ENCODE results near the gene ATP9B.

The ATP9B gene

DNA sequence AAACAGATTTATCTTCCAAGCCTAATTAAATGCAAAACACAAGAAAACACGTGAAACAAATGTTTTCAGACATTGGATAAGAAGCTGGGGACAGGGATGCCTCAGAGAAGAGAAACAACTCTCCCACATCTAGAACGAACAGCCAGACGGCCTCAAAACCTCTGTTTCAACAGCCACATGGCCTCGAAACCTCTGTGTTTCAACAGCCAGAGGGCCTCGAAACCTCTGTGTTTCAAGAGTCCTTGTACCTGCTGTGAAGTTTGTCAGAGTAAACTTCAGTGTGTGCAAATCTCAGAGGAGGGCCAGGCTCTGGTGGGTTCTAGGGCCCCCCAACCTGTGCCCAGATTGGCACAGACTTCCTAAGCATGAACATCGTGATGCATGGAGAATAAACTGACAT, 283.2 kb downstream of the ATP9B start:
- H3K79me2 ChIP-seq (ENCODE audit: insufficient read depth, low read length): no peaks in the 10 kb centered on the region
- no peak overlapping the region for H2AFZ ChIP-seq (ENCODE audit: low read length)
- H3K9ac ChIP-seq (ENCODE audit: low read depth, low read length, poor library complexity, severe bottlenecking): no peak overlapping the region
- no peaks in the 10 kb centered on the region for H3F3A ChIP-seq (ENCODE audit: low read depth)
- peaks cover 3% of the 10 kb centered on the region for H3K4me1 ChIP-seq (ENCODE audit: insufficient read depth, low read length, poor library complexity, severe bottlenecking)
- no peaks in the 10 kb centered on the region for H3K9me3 ChIP-seq (ENCODE audit: insufficient read depth, low read depth, low read length)
- H4K20me1 ChIP-seq (ENCODE audit: insufficient read depth, low read length, poor library complexity, severe bottlenecking): no peaks in the 10 kb centered on the region
- H3K27me3 ChIP-seq (ENCODE audit: insufficient read depth, low read length, poor library complexity, severe bottlenecking): no peaks in the 10 kb centered on the region
- H3K9me2 ChIP-seq (replicated peaks; ENCODE audit: low read depth, low read length): no peaks in the 10 kb centered on the region
- H3K4me3 ChIP-seq (ENCODE audit: low read length, poor library complexity, severe bottlenecking): no peak overlapping the region
- no peak overlapping the region for H3K4me2 ChIP-seq (ENCODE audit: low read depth, low read length, poor library complexity, severe bottlenecking)
- TF ChIP-seq EZH2phosphoT487 (IDR thresholded peaks at IDR 0.05; ENCODE audit: borderline replicate concordance) (no peak), CTCF (conservative IDR thresholded peaks at IDR 0.05; ENCODE audit: low read length) (no peak)
- peaks cover 7% of the 10 kb centered on the region; the same call in 1 of the 2 replicates for H3K36me3 ChIP-seq (ENCODE audit: insufficient read depth, low read length)

DNA sequence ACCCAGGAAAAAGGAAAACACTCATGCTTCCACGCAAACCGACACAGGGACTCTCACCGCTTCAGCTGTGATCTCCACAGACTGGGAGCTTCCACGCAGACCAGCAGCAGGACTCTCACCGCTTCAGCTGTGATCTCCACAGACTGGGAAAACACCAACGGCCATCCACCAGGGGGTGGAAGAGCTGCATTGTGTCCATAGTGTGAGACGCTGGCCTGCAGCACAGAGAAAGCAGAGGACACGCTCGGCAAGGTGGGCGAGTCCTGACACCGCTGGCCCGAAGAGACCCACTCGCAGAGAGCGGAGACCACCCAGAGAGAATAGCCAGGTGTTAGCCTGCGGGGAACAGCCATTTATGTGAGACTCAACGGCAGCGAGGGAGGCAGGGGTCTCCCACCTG, 284.1 kb downstream of the ATP9B start:
- Histone ChIP-seq H3K79me2 (ENCODE audit: insufficient read depth, low read length) (no peaks in the 10 kb centered on the region), H3K9me2 (replicated peaks; ENCODE audit: low read depth, low read length) (no peaks in the 10 kb centered on the region), H3K36me3 (ENCODE audit: insufficient read depth, low read length) (no peaks in the 10 kb centered on the region), H3K4me3 (ENCODE audit: low read length, poor library complexity, severe bottlenecking) (no peak overlapping the region), H3K27me3 (ENCODE audit: insufficient read depth, low read length, poor library complexity, severe bottlenecking) (no peaks in the 10 kb centered on the region), H2AFZ (ENCODE audit: low read length) (no peak overlapping the region), H3K4me1 (ENCODE audit: insufficient read depth, low read length, poor library complexity, severe bottlenecking) (peaks cover 2% of the 10 kb centered on the region), H3F3A (ENCODE audit: low read depth) (no peaks in the 10 kb centered on the region), H4K20me1 (ENCODE audit: insufficient read depth, low read length, poor library complexity, severe bottlenecking) (no peaks in the 10 kb centered on the region), H3K4me2 (ENCODE audit: low read depth, low read length, poor library complexity, severe bottlenecking) (no peak overlapping the region), H3K9me3 (ENCODE audit: insufficient read depth, low read depth, low read length) (no peaks in the 10 kb centered on the region), H3K9ac (ENCODE audit: low read depth, low read length, poor library complexity, severe bottlenecking) (no peak overlapping the region)
- TF ChIP-seq CTCF (conservative IDR thresholded peaks at IDR 0.05; ENCODE audit: low read length) (peak; percentile 54), EZH2phosphoT487 (IDR thresholded peaks at IDR 0.05; ENCODE audit: borderline replicate concordance) (no peak)

DNA sequence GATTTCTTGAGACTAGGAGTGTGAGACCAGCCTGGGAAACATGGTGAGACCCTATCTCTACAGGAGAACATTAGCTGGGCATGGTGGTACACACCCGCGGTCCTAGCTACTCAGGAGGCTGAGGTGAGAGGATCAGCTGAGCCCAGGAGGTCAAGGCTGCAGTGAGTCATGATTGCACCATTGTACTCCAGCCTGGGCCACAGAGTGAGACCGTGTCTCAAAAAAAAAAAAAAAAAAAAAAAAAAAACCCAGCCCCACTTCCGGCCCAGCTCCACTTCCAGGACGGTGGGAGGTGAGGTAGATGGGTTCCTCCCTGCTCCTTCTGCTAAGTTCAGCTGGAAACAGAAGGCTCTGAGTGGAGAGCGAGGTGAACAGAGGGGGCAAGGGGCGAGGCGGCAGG, 285.2 kb downstream of the ATP9B start:
- Histone ChIP-seq H3K4me3 (ENCODE audit: low read length, poor library complexity, severe bottlenecking) (no peak overlapping the region), H3K79me2 (ENCODE audit: insufficient read depth, low read length) (no peaks in the 10 kb centered on the region), H3K4me2 (ENCODE audit: low read depth, low read length, poor library complexity, severe bottlenecking) (no peak overlapping the region), H3K9me2 (replicated peaks; ENCODE audit: low read depth, low read length) (no peaks in the 10 kb centered on the region), H3K27me3 (ENCODE audit: insufficient read depth, low read length, poor library complexity, severe bottlenecking) (no peaks in the 10 kb centered on the region), H3K4me1 (ENCODE audit: insufficient read depth, low read length, poor library complexity, severe bottlenecking) (no peaks in the 10 kb centered on the region), H4K20me1 (ENCODE audit: insufficient read depth, low read length, poor library complexity, severe bottlenecking) (no peaks in the 10 kb centered on the region), H3K9me3 (ENCODE audit: insufficient read depth, low read depth, low read length) (no peaks in the 10 kb centered on the region), H3F3A (ENCODE audit: low read depth) (no peaks in the 10 kb centered on the region), H2AFZ (ENCODE audit: low read length) (no peak overlapping the region), H3K36me3 (ENCODE audit: insufficient read depth, low read length) (no peaks in the 10 kb centered on the region), H3K9ac (ENCODE audit: low read depth, low read length, poor library complexity, severe bottlenecking) (no peak overlapping the region)
- TF ChIP-seq CTCF (conservative IDR thresholded peaks at IDR 0.05; ENCODE audit: low read length): no peak

Data from Loucy (cell line).